Astrocyte (in vitro differentiated cells and primary cell): ENCODE data around the gene PPP1R1A.
A peak's percentile ranks its signal among the peaks of the same experiment; 100 is the strongest.

Source experiments
- EZH2 ChIP-seq: IDR thresholded peaks from 2 replicates; pipeline ENCODE4 v1.6.1; 2012; ENCODE audit warnings: mild to moderate bottlenecking, low read length, inconsistent platforms; ENCODE audit not compliant: insufficient read depth
- TF ChIP-seq, protein P1 (sequence below): IDR thresholded peaks from 2 replicates; pipeline ENCODE4 v1.5.1; 2011; ENCODE audit warnings: low read depth, mild to moderate bottlenecking, inconsistent platforms, low read length, moderate library complexity; ENCODE audit not compliant: insufficient read depth

DNA sequence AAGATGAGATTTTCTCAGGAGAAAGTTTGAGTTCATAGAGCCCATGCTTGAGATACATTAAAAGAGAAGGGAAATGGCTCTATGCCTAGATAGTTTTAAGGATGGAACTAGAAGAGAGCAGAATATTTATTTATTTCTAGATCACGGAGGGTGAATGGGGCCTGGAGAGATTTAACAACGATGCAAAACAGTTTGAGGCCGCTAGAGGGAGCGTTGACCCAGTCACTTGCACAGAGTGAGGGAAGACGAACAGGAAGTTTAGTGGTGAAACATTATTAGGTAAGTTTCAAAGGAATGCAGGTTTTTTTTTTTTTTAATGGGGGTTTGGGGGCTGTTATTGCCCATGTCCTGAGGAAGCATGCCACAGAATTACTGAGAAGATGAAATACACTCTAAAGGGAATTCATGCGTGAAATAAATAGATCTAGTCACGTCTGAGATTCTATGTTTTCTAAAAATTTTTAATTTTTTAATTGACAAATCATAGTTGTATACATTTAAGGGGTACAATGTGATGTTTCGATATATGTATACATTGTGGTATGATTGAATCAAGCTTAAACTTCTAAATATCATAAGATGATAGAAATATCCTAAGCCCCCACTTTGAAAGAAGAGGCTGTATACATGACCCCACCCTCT lies 14.8 kb upstream of the PPP1R1A start:
- TF ChIP-seq, protein P1, sequence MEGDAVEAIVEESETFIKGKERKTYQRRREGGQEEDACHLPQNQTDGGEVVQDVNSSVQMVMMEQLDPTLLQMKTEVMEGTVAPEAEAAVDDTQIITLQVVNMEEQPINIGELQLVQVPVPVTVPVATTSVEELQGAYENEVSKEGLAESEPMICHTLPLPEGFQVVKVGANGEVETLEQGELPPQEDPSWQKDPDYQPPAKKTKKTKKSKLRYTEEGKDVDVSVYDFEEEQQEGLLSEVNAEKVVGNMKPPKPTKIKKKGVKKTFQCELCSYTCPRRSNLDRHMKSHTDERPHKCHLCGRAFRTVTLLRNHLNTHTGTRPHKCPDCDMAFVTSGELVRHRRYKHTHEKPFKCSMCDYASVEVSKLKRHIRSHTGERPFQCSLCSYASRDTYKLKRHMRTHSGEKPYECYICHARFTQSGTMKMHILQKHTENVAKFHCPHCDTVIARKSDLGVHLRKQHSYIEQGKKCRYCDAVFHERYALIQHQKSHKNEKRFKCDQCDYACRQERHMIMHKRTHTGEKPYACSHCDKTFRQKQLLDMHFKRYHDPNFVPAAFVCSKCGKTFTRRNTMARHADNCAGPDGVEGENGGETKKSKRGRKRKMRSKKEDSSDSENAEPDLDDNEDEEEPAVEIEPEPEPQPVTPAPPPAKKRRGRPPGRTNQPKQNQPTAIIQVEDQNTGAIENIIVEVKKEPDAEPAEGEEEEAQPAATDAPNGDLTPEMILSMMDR, result peak; percentile 87
- TF ChIP-seq EZH2, result no peak
